ENCODE data around the gene CA10. TPM values are rescaled to one million over a fixed set of nuclear protein-coding genes. Genes with fewer than 3 reads are reported as not detected.

The CA10 gene
- total RNA-seq, 4 donors from 2014 or later, result not detected

DNA sequence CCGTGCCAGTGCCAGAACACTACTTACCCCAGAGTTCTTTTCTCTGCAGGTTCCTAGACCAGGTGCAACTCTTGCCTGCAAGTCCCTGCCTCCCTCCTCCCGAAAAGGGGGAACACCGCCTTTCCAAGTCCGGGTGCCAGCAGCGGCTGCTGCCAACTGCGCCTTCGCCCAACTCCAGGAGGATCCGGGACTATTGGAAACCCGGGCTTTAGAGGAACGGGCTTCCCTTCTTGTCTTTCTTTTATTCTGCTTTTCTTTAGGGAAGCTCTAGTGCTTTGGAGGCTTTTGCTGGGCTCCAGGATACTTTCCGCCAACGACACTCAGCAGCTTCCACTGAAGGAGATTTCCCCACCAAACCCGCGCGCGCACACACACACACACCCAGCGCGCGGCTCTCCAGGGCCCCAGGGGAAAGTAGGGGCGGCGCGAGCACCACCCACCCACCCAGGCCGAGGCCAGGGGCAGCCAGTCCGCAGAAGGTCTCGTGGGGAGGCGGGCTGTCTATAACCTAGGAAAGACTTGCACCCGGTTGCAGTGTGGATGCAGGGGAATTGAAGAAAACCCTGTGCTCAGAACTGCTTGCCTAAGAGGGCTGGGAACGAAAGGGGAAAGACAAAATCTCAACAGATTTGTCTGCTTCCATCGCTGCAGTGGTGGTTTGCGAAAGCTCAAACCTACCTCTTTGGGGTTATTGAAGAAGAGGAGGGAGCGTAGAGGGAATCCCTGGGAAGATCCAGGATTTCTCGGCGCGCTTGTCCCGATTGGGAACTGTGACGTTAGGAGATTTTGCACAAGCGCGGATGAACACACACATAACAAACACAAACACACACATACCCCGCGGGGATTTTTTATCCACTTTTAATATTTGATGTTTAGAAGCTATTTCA is 977 bp upstream of the CA10 start:
- WGBS, result 9% methylated on average over 40 of the region's 40 CpGs
- no peak overlapping the region for H3K27ac ChIP-seq (replicated peaks in 1 of 4)
- TF ChIP-seq EP300 (IDR thresholded peaks at IDR 0.05) (no peak), POLR2AphosphoS5 (IDR thresholded peaks at IDR 0.05) (no peak), POLR2A (IDR thresholded peaks at IDR 0.05; ENCODE audit: low read depth) (no peak), CTCF (IDR thresholded peaks at IDR 0.05) (no peak)
- no peak overlapping the region for H3K4me3 ChIP-seq
- peaks cover 0 to 67% (median 38%) of the 10 kb centered on the region in 4 donors for H3K27me3 ChIP-seq
- peaks cover 0 to 3% (median 0%) of the 10 kb centered on the region in 4 donors for H3K9me3 ChIP-seq
- no peak for DNase-seq (ENCODE audit: extremely low spot score)
- peaks cover 2 to 25% (median 17%) of the 10 kb centered on the region in 4 donors for H3K4me1 ChIP-seq
- intact Hi-C loops (cut with DNase I), result no loop called here
- H3K36me3 ChIP-seq, result no peaks in the 10 kb centered on the region

- H3K27me3 ChIP-seq, result peaks cover 0 to 67% (median 38%) of the 10 kb centered on the region in 4 donors
- peaks cover 0 to 3% (median 0%) of the 10 kb centered on the region in 4 donors for H3K9me3 ChIP-seq
- no peak for DNase-seq (ENCODE audit: extremely low spot score)
- TF ChIP-seq POLR2AphosphoS5 (IDR thresholded peaks at IDR 0.05) (no peak), EP300 (IDR thresholded peaks at IDR 0.05) (no peak), CTCF (IDR thresholded peaks at IDR 0.05) (no peak), POLR2A (IDR thresholded peaks at IDR 0.05; ENCODE audit: low read depth) (no peak)
- peak overlapping the region; percentile 12 to 36 (median 26) for H3K4me3 ChIP-seq
- peaks cover 2 to 25% (median 17%) of the 10 kb centered on the region in 4 donors for H3K4me1 ChIP-seq
- intact Hi-C loops (cut with DNase I), result no loop called here
- WGBS, result 1% methylated on average over 21 of the region's 68 CpGs
- no peak overlapping the region for H3K27ac ChIP-seq (replicated peaks in 1 of 4)
- H3K36me3 ChIP-seq, result no peaks in the 10 kb centered on the region
Observed at GRCh38 chr17:52157603-52158449, 688 bp downstream of the CA10 start.

- no peak overlapping the region for H3K27ac ChIP-seq (replicated peaks in 1 of 4)
- WGBS, result 31% methylated on average over 13 of the region's 14 CpGs
- no peak overlapping the region for H3K4me3 ChIP-seq
- H3K27me3 ChIP-seq, result peaks cover 0 to 61% (median 38%) of the 10 kb centered on the region in 4 donors
- H3K9me3 ChIP-seq, result no peaks in the 10 kb centered on the region
- H3K36me3 ChIP-seq, result no peaks in the 10 kb centered on the region
- TF ChIP-seq POLR2A (IDR thresholded peaks at IDR 0.05; ENCODE audit: low read depth) (no peak), POLR2AphosphoS5 (IDR thresholded peaks at IDR 0.05) (no peak), CTCF (IDR thresholded peaks at IDR 0.05) (no peak), EP300 (IDR thresholded peaks at IDR 0.05) (no peak)
- intact Hi-C loops (cut with DNase I), result no loop called here
- DNase-seq (ENCODE audit: extremely low spot score), result no peak
- H3K4me1 ChIP-seq, result peaks cover 2 to 25% (median 17%) of the 10 kb centered on the region in 4 donors
Observed at GRCh38 chr17:52156576-52157570, 1.6 kb downstream of the CA10 start.

DNA sequence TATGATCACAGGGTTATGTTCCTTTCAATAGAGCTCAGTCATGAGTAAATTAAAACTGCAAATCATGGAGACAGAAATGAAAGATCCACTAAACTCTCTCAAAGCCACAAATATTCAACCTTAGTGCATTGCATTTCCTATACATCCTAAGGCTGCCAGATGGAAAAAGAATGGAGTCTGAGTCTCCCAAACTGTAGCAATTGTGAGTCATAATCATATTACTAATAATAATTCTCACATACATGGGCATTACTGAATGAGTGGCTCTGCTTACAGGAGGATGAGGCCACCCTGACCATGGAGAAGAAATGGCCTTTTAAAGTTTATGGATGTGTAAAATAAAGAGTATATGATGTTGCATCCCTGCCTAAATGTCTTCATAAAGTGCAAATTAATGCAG is 3.2 kb downstream of the CA10 start:
- Histone ChIP-seq H3K27ac (replicated peaks in 1 of 4) (no peak overlapping the region), H3K4me3 (no peak overlapping the region), H3K27me3 (peaks cover 0 to 46% (median 35%) of the 10 kb centered on the region in 4 donors), H3K36me3 (no peaks in the 10 kb centered on the region), H3K9me3 (no peaks in the 10 kb centered on the region), H3K4me1 (peaks cover 2 to 25% (median 17%) of the 10 kb centered on the region in 4 donors)
- no peak for DNase-seq (ENCODE audit: extremely low spot score)
- no peak for TF ChIP-seq EP300 (IDR thresholded peaks at IDR 0.05)
- no peak for TF ChIP-seq POLR2A (IDR thresholded peaks at IDR 0.05; ENCODE audit: low read depth)
- TF ChIP-seq POLR2AphosphoS5 (IDR thresholded peaks at IDR 0.05), result no peak
- TF ChIP-seq CTCF (IDR thresholded peaks at IDR 0.05), result no peak
- intact Hi-C loops (cut with DNase I), result no loop called here
